Left renal pelvis (tissue), 4 donors: ENCODE measurements around the gene FER. TPM values are rescaled to one million over a fixed set of nuclear protein-coding genes. Genes with fewer than 3 reads are reported as not detected.
"Not testable (repeated sequence)": the region's sequence is repeated elsewhere in the genome, so short reads cannot be mapped to it uniquely, and the experiment has no call there.

ENCODE experiments used
- DNase-seq, 4 donors: peaks; one replicate each; pipeline ENCODE4 v3.0.0-alpha.2; 2013; ENCODE audit warnings: low read depth in 4 of 4, low spot score in 3 of 4
- polyA plus RNA-seq, 4 donors: library from polyadenylated mRNA; unstranded; fragments of 120-200 nt; gene quantifications; one replicate each; pipeline ENCODE4 v1.2.1, GENCODE V29; 2013; ENCODE audit not compliant: insufficient read length in 4 of 4

Gene FER
- polyA plus RNA-seq, 4 donors, result 15.9 to 22.3 (median 17.5) TPM

DNA sequence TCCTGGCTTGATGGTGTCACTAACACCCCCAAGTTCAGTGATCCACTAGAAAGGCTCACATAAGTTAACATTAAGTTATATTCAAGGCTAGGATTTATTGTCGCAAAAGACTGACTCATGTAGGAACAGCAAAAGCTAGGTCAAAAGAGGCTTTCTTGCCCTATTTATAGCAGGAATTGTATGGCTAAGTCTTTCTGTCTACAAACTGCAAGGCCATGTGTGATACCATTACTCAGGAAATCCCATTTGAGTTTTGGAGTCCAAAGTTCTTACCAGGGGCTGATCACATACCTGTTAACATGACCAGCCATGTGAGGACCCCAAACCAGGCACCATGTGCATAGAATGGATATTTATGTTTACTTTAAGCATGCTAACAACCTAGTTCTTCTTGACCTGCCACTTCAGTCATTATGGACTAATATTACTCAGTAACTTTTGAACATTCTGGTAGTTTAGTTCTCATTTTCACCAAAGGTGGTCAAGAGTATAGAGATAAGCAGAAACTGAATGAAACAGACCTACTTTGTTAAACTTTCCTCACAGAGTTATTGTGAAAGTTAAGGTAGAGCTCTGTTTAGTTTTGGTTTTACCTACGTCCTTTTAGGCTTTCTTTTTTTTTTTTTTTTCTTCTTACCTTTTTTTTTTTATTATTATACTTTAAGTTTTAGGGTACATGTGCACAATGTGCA lies 281.1 kb downstream of the FER start:
- DNase-seq, result no peak

- DNase-seq, result no peak
Measured at GRCh38 chr5:109029847-109030246, 282.1 kb downstream of the FER start.

DNA sequence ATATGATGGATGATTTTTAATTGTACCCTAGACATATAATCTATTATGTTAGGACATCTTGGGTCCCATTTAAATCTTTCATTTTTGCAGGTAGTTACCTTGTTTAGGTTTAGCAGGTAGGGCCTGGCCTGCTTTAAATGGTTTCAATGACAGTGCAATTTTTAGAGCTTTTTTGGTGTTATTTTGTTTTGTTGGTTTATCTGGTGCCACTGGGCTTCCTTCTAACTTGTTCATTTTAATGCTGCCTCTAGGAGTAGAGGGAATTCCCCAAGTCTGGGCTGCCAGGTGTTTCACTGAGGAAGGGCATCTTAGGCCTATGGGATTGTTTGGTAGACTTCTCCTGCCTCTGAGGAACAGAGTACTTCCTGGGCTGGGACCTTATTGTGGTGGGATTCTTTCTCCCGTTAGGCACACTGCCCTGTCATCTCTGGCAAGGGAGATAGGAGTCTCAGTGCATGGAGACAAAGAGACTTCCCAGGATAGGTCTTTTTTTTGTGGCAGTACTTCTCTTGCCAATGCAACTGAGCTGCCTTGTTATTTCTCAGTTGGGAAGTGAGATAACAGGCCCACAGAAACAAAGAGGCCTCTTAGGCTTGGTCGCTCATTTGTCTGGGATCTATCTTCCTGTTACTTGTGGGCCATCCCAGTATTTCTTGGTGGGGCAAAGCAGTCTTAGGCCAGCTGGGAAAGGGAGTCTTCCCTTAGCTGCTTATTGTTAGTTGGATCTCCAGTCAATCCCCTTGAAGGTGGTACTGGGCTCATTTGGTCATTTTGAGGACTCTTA lies 282.9 kb downstream of the FER start:
- DNase-seq, result no peak

GRCh38 chr5:109034306-109034705 lies 286.6 kb downstream of the FER start:
- no peak for DNase-seq

DNA sequence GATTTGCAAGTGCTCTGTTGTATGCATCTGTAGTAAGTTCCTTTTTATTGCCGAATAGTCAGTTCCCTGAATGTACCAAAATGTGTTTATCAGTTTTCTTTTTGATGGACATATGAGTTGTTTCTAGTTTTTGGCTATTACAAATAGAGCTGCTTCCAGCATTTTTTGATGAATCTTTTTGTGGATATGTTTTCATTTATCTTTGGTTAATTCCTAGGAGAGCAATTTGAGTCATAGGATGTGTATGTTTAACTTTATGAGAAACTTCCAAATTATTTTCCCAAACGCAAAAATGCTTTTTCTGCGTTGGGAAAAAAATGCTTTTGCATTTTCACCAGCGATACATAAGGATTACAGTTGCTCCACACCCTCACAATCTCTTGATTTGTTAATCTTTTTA lies 287.7 kb downstream of the FER start:
- no peak for DNase-seq

DNA sequence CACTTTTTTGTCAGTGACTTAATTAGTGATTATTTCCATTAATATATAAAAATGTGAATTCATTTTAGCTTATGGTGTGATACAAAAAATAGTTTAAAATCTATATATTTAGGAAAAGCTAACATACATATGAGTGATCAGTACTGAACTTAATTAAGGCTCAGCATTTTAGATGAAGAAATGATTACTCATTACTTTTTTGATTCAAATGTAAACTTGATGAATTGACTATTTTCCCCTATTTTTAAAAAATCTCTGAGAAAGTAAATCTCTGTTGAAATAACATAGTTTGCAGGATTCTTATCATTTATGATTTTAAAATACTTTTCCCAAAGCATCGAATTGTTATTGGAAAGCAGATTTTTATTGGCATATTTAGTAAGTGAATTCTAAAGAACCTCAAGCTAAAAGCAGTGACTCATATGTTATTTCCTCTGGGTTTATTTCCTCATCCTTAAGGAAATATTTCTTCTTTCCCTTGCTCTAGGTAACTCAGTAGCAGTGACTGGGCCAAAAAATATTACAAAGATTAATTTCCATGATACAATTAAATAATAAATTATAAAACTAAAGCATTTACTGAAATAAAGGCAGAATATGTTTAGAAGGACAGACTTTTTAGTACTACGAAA lies 290.6 kb downstream of the FER start:
- DNase-seq, result no peak

DNA sequence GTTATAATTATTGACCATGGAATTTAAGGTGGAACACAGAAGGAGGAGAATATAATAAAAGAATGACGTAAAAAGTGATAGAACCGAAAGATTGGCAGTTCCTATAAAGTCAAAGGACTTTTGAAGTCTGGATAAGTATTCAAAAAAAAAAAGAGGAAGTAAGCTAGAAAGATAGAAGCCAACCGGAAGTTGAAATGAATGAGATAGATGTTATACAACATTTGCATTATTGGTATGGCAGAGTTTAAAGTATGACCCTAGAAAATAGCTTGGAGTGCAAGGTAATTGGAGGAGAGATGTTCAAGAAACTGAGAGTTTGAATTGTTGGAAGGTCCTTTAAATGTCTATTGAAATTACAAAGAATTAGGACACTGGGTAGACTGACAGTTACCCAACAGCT lies 293.6 kb downstream of the FER start:
- DNase-seq, result no peak

DNA sequence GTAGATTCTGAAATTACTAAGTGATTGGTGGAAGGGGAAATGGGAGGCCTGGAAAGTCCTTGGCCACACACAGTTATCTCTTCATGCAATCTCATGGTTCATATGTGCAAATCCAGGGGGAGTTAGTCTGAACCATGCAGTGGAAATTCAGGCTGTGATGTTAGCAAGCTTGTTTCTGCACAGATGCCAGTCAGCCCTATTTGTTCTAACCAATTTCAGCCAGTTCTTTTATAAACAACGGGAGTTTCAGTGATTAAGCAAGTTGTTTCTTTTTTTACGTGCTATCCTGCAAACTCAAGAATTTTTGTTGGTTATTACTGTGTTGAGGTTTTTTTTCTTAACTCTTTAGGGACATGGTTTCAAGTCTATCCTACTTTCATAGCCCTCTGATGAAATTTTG lies 298.0 kb downstream of the FER start:
- DNase-seq, result no peak

GRCh38 chr5:109049565-109049964 lies 301.9 kb downstream of the FER start:
- no peak for DNase-seq

GRCh38 chr5:109050321-109050720 lies 302.6 kb downstream of the FER start:
- DNase-seq, result not testable (repeated sequence)

DNA sequence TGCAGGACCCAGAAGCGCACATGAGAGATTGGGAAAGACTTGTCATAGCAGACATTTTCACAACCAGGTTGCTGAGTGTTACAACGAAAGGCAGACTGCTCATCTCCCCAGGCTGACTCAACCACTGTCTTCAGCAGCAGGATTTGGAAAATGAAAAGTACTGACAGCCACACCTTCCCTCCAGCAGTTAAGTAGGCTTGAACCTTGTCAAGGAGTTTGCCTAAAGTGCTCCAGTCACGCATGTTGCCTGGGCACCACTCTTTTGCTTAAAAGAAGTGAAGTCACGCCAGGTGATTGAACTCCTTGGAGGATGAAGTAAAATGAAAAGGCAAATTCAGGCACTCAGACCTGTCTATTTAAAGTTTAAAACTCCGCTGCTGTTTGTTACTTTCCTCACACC lies 304.5 kb downstream of the FER start:
- not testable (repeated sequence) for DNase-seq

GRCh38 chr5:109053995-109054417 lies 306.3 kb downstream of the FER start:
- no peak for DNase-seq

DNA sequence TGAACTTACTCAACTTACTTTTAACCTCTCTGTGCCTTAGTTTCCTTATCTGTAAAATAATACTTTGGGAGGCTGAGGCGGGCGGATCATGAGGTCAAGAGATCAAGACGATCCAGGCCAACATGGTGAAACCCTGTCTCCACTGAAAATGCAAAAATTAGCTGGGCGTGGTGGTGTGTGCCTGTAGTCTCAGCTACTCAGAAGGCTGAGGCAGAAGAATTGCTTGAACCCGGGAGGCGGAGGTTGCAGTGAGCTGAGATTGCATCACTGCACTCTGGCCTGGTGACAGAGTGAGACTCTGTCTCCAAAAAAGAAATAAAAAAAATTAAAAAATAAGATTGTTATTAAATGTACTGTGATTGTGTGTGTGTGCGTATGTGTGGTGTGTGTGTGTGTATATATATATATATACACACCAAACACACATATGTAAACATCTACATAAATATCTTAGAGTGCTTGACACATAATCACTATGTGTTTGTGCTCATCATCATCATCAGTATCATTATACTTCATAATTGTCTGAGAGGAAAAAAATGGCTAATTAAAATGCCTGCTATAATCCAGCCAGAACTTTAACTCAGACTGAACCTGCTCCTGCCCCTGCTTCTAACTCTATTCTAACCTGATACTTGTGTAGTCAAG lies 312.8 kb downstream of the FER start:
- no peak for DNase-seq

GRCh38 chr5:109062664-109063063 lies 315.0 kb downstream of the FER start:
- DNase-seq, result no peak

DNA sequence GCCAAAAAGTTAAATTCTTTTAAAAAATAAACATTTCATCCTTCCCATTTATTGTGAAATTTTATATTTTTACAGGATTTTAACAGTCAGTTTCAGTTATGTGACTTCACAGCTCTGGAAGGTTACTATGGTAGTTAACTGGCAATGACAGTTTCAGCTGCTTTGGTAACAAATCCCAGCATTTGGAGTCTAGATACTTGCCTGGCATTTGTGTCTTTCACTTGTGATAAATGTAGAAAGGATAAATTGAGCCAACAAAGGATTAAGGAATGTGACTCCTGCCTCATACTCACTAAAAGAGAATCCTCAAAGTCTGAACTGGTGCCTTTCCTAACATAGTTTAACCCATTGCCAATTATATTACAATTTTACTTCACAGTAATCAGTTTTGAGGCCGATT lies 315.5 kb downstream of the FER start:
- DNase-seq, result no peak

DNA sequence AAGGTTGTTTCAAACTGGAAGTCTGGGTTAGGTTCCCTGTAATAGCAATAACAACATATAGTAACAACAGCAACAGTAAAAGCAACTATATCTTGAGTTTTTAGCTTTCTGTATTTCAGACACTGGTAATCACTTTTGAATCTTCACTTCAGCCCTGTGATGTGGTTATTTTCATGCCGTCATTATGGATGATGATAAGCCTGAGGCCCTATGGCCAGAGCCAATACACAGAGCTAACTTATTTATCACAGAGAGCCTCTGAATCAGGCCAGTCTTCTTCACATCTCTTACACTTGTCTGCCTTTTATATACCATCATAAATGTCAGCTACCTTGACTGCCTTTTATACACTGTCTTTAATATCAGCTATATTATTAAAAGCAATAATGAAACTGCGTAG lies 329.0 kb downstream of the FER start:
- no peak for DNase-seq

DNA sequence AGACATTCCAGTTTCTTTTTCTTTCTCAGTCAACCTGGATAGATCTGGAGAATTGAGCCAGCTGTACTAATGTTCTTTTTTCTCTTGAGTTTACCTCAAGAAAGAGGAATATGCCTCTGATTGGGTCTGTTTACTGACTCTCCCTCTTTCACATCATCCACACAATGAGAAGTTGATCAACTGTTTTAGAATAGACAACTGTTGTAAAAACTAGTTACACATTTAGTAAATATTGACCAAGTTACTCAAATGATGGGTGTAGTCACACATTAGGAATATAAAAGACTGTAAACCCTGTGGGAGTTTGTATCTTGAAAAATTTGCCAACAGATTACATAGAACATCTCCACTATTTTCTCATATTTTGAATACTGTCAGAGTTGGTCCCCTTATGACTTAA lies 330.8 kb downstream of the FER start:
- DNase-seq, result no peak

GRCh38 chr5:109080481-109080880 lies 332.8 kb downstream of the FER start:
- no peak for DNase-seq

- DNase-seq, result no peak
Measured at GRCh38 chr5:109080896-109081295, 333.2 kb downstream of the FER start.

DNA sequence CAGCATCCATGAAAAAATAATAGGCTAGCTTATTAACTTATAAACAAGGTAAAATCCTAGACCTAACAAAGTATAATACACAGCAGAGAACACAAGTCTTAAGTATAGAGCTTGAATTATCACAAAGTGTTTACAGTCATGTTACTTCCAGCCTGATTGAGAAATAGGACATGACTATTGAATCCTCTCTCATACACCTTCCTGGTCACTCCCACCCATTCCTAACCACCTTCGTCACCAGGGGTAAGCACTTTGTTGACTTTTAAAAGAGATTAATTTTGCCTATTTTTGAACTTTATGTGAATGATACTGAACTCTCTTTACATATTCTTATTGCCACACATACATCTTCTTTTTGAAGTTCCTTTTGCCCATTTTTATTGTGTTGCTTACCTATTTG lies 336.2 kb downstream of the FER start:
- no peak for DNase-seq

DNA sequence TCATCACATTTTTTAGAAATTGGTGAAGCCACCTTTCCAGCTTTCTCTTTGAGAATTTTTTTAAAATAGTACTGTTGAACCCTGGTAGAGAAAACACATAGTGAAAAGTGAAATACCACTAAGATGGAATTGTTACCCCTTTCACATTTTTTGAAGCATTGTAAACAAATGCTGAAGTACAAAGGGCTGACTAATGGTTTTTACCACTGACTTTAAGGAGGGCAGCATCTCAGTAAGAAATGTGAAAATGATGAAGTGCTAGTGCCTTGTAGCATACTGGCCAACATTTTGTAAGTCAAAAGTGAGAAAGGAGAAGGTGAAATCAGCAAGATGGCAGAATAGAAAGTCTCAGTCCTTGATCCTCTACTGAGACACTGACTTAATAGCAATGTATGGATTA lies 341.5 kb downstream of the FER start:
- no peak for DNase-seq
